NT2/D1 (cell line): ENCODE data around the gene NCAPD3.

Experiments used
- YY1 ChIP-seq: IDR thresholded peaks from 2 replicates; pipeline ENCODE4 v1.6.1; 2011; ENCODE audit not compliant: insufficient read length, insufficient read depth
- ZNF274 ChIP-seq: IDR thresholded peaks from 2 replicates; pipeline ENCODE4 v1.6.1; 2011; ENCODE audit warnings: mild to moderate bottlenecking, low read depth, low read length

- TF ChIP-seq YY1, result no peak
- no peak for TF ChIP-seq ZNF274
These were observed 33.3 kb upstream of the NCAPD3 start for GRCh38 chr11:134257101-134257500.
